Hippocampal formation (tissue), 2 donors: ENCODE data around the gene TACC3.

Experiments
- DNase-seq, 2 donors: peaks; one replicate each; lab custom pipeline; 2025; lab: John Stamatoyannopoulos, UW

The TACC3 gene

DNA sequence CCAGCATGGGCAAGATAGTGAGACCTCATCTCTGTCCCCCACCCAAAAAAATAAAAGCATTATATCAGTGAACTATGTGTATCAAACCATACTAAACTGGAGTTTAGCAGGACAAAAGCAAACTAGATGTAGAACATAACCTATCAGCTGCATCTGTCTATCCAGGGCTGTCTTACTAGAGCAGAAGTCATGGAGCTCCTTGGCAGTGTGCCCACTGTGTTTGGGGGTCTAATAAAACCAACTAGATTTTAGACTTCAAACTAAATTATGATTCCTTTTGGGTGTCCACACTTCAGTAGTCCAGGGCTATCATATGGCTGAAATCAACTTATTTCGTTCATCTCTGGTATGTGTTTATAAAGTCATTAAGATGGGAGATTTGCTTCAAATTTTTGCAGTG lies 17.5 kb upstream of the TACC3 start:
- no peak for DNase-seq

DNA sequence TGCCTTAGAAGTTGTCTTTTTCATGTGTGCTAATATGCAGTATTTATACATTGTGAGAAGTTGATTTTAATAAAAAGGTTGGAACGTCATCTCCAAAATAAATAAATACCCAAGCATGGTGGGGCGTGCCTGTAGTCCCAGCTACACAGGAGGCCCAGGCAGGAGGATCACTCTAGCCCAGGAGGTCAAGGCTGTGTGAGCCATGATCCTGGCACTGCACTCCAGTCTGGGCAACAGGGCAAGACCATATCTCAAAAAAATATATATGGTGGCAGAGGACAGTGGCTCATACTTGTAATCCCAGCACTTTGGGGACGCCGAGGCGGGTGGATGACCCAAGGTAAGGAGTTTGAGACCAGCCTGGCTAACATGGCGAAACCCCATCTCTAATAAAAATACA lies 15.6 kb upstream of the TACC3 start:
- no peak for DNase-seq

DNA sequence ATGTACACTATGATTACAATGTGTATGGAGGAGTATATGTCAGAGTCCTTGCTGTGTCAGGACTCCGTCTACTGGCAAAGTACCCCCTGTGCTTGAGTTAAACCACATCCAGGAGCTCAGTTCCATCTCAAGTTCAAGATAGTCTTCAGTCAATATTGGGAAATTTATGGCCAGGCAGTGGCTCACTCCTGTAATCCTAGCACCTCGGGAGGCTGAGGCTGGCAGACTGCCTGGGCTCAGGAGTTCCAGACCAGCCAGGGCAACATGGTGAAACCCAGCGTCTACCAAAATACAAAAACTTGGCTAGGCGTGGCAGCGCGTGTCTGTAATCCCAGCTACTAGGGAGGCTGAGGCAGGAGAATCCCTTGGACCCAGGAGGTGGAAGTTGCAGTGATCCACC lies 15.0 kb upstream of the TACC3 start:
- DNase-seq, result no peak

DNA sequence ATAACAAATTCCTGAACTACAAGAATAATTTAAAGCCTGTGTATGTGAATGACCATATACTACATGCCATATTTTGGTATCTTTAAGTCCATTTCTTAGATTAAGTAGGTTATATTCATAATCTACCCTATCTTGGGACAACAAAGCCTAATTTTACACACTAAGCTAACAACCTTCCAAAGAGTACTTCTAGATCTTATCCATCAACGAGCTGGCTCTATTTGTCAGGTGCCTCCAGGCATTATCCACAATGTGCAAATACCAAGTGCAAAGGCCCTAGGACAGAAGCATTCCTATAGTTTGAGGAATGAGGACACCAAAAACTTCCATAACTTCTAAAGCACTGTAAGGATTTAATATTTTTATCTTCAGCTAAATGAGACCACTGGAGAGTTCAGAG lies 12.7 kb upstream of the TACC3 start:
- DNase-seq, result no peak

DNA sequence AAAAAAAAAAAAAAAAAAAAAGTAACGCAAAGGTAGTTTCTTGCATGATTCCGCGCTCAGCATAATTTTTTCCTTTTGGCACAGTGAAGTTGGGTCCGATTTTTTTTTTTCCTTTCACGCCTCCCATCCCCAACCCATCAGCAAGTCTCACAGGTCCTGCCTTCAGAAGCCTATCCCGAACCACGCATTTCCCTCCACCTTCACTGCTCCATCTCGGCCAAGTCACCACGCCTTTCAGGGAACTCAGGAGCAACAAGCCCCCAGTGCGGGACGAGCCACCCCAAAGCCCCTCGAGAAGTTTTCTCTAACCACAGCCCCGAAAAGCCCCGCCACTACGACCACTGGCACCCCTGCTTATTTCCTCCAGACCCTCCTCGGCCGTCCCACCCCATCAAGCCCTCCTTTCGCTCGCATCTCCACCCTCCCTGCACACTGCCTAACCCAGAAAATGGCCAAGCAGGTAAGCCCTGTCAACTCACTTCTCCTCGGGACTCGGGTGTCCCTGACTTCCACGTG lies 10.2 kb upstream of the TACC3 start:
- DNase-seq, result no peak

DNA sequence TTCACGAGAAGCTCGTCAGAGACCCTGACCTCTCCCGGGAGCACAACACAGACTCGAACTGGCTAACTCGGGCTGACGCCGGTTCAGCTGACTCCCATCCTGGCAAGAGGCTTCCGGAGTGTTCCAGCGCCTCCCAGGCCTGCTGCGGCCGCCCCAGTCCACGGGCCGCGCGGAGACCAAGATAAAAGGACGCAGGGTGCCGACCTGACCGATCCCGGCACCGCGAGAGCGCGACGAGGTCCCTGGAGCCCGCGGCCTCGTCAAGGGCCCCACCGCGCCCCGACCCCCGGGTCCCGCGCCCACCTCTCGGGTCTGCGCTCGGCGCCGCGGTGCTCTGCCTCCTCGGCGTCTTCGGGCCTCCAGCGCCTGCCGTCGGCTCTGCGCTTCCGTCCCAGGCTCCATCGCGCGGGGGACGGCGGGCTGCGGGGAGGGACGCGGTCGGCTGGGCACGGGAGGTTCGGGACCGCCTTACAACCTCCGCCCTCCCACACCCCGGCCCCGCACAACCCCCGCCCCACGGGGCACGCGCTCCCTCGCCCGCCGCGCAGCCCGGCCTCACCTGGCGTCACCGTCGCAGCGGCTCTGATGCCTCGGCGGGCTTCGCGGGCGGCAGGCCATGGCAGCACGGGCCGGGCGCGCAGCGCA lies 9.6 kb upstream of the TACC3 start:
- DNase-seq, result peak; percentile 4 to 23

DNA sequence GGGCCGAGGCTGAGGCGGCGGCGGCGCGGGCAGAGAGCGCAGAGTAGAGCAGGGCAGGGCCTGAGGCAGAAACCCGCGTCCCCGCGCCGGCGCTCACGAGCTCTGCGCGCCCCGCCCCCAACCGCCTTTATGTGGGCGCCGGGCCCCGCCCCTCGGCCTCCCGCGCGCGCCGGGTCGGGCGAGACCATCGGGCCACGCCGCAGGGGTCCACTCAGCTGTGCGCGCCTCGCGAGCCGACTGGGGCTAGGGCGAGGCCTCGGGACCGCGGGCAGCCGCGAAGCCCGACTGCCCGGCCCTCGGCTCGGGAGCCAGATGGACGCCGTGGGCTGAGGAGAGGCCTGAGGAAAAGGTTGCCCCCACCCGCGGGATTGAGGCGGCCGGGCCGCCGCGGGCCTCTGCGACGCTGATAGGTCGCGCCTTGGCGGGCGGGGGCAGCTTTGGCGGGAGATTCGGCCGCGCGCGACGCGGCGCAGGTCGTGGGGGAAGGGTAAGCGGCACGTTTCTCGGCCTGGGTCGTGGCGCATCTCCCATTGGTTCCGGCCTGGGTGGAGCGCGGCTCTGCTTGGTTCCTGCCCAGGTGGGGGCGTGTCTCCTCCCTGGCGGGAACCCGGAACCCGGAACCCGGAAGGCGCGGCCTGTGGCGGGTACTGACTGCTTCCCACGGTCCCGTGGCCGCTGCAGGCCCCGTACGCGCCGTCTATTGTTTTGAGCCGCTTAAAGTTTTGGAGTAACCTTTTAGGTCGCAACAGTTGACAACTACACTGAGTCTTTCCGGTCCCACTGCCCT lies 8.9 kb upstream of the TACC3 start, which contains the start of gene SLBP:
SLBP (minus strand) TSS at position 104 of the 787 bp plus-strand sequence. CDS start 131 bp downstream, outside the sequence.
- DNase-seq, result peak; percentile 78 to 85

DNA sequence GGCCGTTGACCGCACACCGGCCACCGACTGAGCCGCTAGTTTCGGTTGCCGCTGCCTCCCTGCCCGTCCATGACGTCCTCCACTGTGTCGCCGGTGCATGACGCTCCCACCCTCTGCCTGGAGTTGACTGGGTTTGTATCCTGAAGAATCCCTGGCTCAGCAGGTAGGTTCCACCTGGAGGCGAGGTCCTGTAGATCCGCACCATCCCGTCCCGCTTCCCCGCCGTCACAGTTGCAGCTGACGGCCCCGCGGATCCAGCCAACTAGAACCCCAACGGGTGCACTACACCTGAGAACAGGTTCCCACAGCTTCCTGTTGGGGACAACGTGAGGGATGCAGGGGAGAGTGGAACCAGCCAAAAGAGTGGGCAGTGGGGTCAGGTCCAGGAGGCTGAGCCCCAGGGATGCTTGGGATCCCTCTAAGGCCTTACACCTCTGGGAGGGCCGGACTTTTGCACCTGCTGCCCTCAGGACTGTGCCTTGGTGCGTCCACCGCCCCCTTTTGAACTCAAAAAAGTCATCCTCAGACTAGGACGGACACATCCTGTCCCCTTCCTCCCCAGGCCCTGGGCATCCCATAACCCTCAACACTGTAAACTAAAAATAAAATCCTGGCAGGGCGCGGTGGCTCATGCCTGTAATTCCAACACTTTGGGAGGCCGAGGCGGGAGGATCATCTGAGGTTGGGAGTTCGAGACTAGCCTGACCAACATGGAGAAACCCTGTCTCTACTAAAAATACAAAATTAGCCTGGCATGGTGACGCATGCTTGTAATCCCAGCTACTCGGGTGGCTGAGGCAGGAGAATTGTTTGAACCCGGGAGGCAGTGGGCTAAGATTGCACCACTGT lies 8.1 kb upstream of the TACC3 start:
- DNase-seq, result no peak

DNA sequence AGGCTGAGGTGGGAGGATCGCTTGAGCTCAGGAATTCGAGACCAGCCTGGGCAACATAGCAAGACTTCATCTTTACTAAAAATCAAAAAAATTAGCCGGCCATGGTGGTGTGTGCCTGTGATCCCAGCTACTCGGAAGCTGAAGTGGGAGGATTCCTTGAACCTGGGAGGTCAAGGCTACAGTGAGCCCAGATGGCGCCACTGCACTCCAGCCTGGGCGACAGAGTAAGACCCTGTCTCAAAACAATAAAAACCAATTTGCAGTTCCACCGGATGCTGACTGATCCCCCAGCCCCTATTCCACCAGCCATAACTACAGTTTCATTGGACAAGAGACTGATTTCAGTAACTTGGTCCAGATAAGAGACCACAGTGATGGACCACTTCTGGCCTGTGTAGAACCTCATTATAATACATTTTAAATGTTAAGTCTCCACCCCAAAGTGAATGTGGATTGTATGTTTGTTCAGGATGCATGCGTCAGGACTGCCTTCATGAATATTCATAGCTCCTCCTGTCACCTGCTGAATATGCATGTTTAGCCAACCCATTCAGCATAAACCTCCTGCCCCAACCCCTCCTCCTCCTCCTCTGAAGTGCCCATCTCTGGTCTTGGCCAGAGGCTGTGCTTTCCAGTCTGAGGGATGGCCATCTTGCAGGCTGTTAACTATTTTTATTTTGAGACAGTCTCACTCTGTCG lies 6.9 kb upstream of the TACC3 start:
- no peak for DNase-seq

DNA sequence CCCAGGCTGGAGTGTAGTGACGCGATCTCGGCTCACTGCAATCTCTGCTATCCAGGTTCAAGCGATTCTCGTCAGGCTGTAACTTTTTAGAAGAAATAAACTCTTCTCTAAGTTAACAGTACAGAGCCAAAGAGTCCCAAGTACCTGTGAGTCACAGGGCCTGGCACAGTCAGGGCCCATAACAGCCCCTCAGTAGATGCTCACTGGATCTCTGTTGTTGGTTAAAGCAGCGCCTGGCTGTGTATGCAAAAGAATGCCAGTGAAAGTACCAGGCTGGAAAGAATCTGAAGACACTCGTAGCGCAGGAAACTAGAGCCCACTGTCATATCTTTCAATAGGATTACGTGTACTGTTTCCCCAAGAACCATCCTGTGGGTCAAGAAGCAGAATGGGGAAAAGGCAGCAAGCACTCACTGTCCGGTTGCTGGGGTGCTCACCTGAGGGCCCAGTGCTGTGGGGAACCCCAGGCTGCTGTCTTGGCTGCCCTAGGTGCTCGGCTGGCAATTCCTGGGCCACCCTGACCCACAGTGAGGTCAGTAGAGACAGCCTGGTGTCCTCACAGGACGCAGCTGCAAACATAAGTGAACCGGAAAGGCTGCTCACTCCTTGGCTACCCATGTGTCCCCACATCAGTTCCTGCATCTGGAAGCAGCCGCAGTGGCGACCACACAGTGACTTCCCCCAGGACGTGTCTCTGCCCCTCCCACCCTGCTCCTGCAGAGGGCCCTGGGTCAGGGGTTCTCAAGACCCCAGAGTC lies 6.1 kb upstream of the TACC3 start:
- DNase-seq, result no peak

DNA sequence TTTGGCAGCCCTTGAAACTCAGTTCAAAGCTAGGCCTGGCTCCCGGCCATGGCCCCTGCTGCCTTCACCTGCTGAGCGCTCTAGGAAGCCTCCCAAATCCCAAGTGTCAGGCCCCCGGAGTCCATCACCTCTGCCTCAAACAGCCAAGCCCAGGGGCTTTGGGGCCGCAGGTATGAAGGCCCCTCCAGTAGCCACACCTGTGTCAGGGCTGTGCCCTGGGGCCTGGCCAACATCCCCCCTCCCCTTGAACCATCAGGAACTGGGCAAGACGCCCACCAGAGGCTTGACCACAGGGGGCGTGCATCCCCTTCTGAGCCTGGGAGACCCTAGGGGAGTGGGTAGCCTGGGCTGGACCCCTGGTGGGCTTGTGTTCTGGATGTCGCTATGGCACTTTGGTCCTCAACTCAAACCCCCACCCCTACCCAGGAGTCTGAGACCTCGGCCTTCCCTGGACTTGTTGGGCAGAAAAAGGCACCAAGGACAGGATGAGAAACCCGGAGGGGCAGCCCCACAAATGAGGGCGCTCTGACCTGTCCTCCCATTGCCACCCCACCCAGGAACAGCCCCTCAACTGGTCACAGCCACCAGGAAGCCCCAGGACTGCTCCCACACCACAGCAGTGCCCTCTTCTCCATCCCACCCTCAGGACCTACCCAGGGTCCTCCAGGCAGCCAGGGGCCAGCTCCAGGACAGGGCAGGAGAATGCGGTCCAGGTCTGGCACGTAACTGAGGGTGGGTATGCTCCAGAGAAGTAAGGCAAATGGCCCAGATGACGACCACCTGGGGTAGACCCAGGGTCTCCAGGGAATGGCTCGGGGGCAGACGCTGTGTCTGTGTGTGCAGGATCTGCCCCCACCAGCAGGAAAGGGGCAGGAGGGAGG lies 5.0 kb upstream of the TACC3 start:
- no peak for DNase-seq

DNA sequence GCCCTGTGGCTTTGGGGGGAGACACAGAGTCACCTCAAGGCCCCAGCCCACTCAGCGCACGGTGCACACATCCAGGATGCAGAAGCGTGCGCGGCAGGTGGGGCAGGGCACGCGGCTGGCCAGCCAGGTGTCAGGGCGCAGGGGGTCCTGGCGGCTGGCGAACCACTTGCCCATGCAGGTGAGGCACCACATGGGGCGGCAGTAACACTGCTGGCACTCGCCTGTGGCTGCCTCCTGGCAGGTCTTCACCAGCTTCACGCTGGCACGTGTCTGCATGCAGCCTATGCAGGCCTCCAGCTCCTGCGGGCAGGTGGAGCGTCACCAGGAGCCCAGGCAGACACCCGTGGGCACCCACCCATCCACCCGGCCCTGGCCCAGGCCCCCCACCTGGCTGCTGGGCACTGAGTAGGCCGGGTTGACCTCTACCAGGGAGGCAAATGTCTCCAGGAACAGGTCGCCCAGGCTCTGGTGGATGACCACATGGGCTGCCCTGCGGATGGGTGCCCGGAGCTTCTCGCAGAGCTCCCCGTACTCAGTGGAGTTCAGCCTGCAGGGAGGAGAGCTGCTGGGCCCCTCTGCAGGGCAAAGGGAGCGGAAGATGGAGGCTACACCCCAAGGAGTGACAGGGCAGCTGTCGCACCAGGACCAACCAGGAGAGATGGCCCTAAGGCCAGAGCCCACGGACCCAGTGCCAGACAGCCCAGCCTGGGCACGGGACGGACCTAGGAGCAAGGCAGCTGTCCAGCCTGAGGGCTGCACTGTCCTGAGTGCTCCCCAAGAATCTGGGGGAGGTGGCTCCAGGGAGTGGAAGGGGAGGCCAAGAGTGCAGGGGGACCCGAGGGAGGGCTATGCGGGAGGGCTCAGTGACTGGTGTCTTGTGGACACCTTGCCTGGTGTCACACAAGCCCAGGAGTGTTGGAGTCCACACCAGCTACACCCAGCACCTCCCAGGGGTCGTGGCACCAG lies 3.9 kb upstream of the TACC3 start:
- no peak for DNase-seq

DNA sequence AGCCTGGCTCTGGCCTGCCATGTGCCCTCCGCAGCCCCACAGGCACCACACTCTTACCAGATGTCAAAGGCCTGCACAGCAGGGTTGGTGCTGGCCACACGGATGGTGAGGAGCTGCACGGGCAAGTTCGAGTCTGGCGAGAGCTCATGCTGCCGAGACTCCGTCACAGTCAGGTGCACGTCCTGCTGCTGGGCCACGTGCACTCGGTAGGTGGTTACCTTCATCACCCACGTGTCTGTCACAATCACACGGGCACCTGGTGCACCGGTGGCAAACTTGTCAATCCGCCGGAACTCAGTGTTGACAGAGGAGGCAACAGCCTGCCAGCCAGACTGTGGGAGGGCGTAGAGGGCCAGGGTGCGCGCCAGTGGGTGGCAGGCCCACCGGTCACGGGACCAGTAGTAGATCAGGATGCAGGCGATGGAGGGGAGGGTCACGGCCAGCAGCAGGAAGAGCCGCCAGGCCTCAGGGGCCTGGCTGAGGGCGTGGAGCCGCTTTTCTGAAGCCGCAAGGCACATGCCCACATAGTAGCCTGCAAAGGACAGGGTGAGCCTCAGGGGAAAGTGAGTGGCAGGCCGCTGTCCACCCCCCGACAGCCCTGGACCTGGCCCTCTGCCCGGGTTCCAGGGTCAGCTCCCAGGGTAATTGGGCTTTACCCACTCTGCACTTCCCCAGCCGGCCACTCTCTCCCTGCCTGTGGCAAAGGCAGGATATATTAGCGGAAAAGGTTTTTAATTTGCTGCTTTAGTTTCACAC lies 3.0 kb upstream of the TACC3 start:
- no peak for DNase-seq

DNA sequence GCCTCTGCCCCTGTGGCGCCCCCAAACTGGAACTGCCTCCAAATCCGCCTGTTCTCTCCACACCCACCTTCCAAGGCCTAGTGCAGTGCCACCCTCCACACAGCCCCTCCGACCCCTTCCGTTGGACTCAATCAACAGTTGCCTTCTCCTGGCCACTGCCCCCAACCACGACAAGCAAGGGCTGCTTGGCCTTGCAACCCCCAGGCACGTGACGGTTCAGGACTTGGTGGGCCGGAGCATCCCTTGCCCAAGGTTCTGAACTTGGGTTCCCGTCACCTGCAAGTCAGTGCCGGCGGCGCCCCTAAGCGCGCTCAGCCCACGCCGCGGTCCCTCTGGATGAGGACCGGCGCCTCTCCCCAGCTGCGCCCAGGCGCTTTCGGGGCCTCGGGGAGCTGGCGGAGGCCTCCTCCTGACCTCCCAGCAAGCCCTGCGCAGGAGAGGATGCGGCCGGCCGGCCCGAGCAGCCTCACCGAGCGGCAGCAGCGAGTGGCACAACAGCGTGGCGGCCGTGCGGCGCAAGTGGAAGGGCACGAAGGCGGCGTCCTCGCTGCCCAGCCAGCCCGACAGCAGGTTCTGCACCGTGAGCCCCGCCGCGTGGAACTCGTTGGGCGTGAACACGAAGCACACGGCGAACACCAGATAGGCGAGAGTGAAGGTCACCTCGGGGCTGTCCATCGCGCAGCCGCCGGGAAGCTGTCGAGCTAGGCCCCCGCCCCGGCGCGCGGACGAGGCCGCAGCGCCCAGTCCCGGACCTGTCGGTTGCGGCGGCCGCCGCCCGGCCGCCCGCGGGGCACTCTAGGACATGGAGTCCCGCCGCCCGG lies 948 bp upstream of the TACC3 start:
- DNase-seq, result peak in 1 of 2 donors; percentile 29

DNA sequence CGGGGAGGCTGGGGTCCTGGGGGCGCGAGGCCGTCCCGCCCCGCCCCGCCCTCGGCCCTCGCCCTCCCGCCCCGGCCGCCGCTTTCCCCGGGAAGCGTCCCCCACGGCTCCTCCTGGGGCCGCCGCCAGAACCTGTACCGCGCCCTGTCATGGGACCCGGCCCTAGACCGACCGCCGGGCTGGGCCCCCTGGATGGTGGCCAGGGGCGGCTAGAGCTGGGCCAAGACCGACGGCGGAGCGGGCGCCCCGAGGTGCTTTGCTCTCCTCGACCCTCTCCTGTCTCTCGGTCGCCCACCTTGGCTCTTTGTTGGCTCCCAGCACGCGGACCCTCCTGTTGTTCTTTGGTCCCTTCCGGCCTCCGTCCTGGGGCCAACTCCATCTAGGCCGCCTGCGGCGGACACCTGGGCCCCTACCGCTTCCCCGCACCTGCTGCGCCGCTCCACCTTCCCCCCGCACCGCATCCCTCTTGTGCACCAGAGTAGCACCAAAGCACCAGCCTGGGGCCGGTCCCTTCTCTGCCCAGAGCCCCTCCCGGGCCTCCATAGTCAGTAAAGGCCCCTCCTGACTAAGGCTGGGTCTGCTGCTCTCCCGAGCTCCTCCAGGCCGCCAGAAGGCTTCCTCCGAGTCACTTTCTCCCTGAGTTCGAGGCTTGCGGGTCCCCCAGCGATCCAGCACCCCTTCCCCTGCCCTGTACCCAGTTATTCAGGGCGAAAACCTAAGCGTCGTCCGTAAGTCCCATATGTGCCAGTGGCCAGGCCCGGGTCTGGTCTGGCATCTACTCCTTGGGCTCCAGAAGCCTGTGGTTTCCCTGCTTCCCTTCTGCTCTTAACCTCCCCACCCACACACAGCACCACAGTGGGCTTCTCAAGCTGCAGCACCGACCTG lies 587 bp downstream of the TACC3 start:
- DNase-seq, result no peak

DNA sequence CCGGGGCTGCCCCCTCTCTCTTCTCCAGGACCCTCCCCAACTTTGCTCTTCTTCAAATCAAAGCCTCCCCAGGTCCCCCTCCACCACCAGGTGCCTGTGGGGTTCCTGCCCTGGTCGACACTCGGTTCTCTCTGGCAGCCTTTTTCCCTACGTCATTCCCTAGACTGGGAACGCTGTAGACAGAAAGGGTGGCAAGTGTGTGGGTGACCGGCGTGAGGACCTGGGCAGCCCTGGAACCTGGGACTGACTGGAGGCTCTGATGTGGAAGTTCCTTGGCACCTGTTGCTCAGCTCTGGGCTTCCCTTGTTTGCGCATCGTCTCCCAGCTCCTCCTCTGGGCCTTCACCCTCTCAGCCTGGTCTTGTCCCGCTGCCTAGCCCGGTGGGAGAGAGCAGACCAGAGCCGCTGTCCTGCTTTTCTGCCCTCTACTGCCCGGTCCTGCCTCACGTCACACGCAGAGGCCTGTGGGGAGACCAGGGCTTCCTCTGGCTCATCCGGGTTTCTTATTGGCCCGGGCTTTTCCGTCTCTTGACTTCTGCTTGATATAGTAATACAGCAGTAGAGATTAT lies 1.3 kb downstream of the TACC3 start:
- DNase-seq, result no peak
